K562 (cell line): Measurements from ENCODE around the gene TRAF3IP3. TPM values are rescaled to one million over a fixed set of nuclear protein-coding genes. Genes with fewer than 3 reads are reported as not detected.

Source experiments
- ATF1 ChIP-seq, 2 experiments: fragments of 450-650 bp in 1 of 2; IDR thresholded peaks; 2 replicates each; pipeline ENCODE4 v1.6.1; 2016; ENCODE audit warnings: missing compliant biosample characterization in 1 of 2, missing genetic modification characterization in 1 of 2
- CBFA2T3 ChIP-seq: fragments of 450-650 bp; IDR thresholded peaks from 2 replicates; pipeline ENCODE4 v1.6.1; 2017
- E2F3 ChIP-seq: fragments of 250-450 bp; sonication (Bioruptor Pico); IDR thresholded peaks from 2 replicates; pipeline ENCODE4 v1.4.0; 2020; ENCODE audit warnings: mild to moderate bottlenecking
- HEY1 ChIP-seq: fragments of 250-450 bp; sonication (Bioruptor Pico); IDR thresholded peaks from 2 replicates; pipeline ENCODE4 v1.5.0; 2020; ENCODE audit warnings: mild to moderate bottlenecking, moderate library complexity, borderline replicate concordance
- NFXL1 ChIP-seq: fragments of 450-650 bp; formaldehyde crosslinking; IDR thresholded peaks from 2 replicates; pipeline ENCODE4 v1.4.0; 2021; ENCODE audit warnings: mild to moderate bottlenecking
- RBBP5 ChIP-seq: fragments of 200-600 bp; sonication (generic); IDR thresholded peaks from 2 replicates; pipeline ENCODE4 v1.6.1; 2012; ENCODE audit warnings: borderline replicate concordance, mild to moderate bottlenecking, low read length, control low read depth, inconsistent platforms; ENCODE audit not compliant: insufficient read depth, poor library complexity, severe bottlenecking
- RBM14 ChIP-seq: fragments of 200-400 bp; formaldehyde crosslinking; IDR thresholded peaks from 2 replicates; pipeline ENCODE4 v1.6.1; 2018; ENCODE audit warnings: low read depth, mild to moderate bottlenecking, low read length, moderate library complexity, borderline replicate concordance; ENCODE audit not compliant: insufficient read depth
- ZNF717 ChIP-seq: fragments of 250-450 bp; sonication (Bioruptor Pico); IDR thresholded peaks from 2 replicates; pipeline ENCODE4 v1.5.0; 2021
- ZNF785 ChIP-seq: fragments of 250-450 bp; sonication (Bioruptor Pico); IDR thresholded peaks from 2 replicates; pipeline ENCODE4 v1.4.0; 2020; ENCODE audit warnings: mild to moderate bottlenecking
- polyA plus RNA-seq, 8 experiments: library from polyadenylated mRNA; depleted of rRNA in 4 of 8; stranded (reverse) in 5 of 8; unstranded in 3 of 8; fragments of >200 nt; fragmentation: Nextera tagmentation in 2 of 8; fragmentation: Illumina TruSeq in 1 of 8; extraction: Ambion mirVana in 2 of 8; extraction: Trizol in 1 of 8; gene quantifications; 2 replicates each; pipeline versions ENCODE4 v1.2.1 to v1.2.3, GENCODE V29; 2011 to 2014; ENCODE audit warnings: inconsistent platforms in 1 of 8, missing spikeins in 1 of 8
- total RNA-seq, 7 experiments: library from RNA; depleted of rRNA in 6 of 7; stranded (reverse); fragments of >200 nt in 6 of 7; fragmentation: Illumina TruSeq in 2 of 7; extraction: Trizol in 2 of 7; gene quantifications; 2 replicates each; pipeline versions ENCODE4 v1.2.1 to v1.2.3, GENCODE V29; 2011 to 2021; ENCODE audit warnings: low replicate concordance in 1 of 7
- TF ChIP-seq, protein P1 (sequence below), 2 experiments: fragments of 450-650 bp; formaldehyde crosslinking in 1 of 2; IDR thresholded peaks; 2 replicates each; pipeline versions ENCODE4 v1.4.0 to v1.6.1; 2014 to 2020; ENCODE audit warnings: mild to moderate bottlenecking in 2 of 2, borderline replicate concordance in 1 of 2, low read depth in 1 of 2
- TF ChIP-seq, protein P2 (sequence below): fragments of 150-350 bp; conservative IDR thresholded peaks from 2 replicates; pipeline ENCODE4 v1.6.1; 2014; ENCODE audit warnings: low read length
- TF ChIP-seq, protein P3 (sequence below): fragments of 450-650 bp; IDR thresholded peaks from 2 replicates; pipeline ENCODE4 v1.7.1; 2018; ENCODE audit warnings: mild to moderate bottlenecking, low read depth; ENCODE audit not compliant: partially characterized antibody

Gene TRAF3IP3
- total and polyA plus RNA-seq, 9 of the 15 experiments (the other 6 are each of a cell fraction or from before 2014, with no cell fraction given) = 0.06 to 1.1 (median 0.31) TPM

DNA sequence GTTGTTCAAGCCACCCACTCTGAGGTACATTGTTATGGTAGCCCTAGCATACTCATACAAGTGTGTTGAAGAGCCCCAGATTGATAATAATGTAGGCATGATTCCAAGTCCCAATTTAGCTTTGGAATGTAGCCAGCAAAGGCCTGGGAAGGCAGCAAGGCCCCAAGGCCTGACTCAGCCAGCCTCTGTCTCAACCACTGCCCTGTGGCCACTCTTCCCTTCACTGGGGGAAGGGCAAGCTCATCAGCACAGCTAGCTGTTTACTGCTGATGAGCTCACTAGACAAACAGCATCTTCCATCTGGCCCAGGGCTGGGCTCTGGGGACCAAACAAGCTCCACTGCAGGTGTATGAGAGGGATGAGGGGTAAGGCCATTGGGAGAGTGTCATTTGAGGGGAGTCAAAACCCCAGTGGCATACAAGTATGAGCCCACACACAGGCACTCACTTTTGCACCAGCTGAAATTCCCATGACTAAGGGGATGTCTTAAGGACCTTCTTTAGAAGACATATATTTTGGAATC is 52.3 kb downstream of the TRAF3IP3 start (continued):
- TF ChIP-seq, protein P1, sequence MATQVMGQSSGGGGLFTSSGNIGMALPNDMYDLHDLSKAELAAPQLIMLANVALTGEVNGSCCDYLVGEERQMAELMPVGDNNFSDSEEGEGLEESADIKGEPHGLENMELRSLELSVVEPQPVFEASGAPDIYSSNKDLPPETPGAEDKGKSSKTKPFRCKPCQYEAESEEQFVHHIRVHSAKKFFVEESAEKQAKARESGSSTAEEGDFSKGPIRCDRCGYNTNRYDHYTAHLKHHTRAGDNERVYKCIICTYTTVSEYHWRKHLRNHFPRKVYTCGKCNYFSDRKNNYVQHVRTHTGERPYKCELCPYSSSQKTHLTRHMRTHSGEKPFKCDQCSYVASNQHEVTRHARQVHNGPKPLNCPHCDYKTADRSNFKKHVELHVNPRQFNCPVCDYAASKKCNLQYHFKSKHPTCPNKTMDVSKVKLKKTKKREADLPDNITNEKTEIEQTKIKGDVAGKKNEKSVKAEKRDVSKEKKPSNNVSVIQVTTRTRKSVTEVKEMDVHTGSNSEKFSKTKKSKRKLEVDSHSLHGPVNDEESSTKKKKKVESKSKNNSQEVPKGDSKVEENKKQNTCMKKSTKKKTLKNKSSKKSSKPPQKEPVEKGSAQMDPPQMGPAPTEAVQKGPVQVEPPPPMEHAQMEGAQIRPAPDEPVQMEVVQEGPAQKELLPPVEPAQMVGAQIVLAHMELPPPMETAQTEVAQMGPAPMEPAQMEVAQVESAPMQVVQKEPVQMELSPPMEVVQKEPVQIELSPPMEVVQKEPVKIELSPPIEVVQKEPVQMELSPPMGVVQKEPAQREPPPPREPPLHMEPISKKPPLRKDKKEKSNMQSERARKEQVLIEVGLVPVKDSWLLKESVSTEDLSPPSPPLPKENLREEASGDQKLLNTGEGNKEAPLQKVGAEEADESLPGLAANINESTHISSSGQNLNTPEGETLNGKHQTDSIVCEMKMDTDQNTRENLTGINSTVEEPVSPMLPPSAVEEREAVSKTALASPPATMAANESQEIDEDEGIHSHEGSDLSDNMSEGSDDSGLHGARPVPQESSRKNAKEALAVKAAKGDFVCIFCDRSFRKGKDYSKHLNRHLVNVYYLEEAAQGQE (IDR thresholded peaks at IDR 0.05; ENCODE audit: borderline replicate concordance) = peak; percentile 24; the same call in 1 of the 2 replicates
- TF ChIP-seq, protein P1 (CRISPR knock-in tag; IDR thresholded peaks at IDR 0.05; ENCODE audit: low read depth) = no peak
- TF ChIP-seq RBM14 (no peak), NFXL1 (CRISPR knock-in tag) (no peak), CBFA2T3 (peak; percentile 67), ZNF785 (CRISPR knock-in tag) (no peak), HEY1 (CRISPR knock-in tag) (no peak), E2F3 (no peak), ATF1 (CRISPR knock-in tag; IDR thresholded peaks at IDR 0.05) (no peak), ATF1 (tag; IDR thresholded peaks at IDR 0.05) (0 out of 2 replicates have a peak, but pooled peaks have one; percentile 32), RBBP5 (no peak), ZNF717 (no peak)
- TF ChIP-seq, protein P2, sequence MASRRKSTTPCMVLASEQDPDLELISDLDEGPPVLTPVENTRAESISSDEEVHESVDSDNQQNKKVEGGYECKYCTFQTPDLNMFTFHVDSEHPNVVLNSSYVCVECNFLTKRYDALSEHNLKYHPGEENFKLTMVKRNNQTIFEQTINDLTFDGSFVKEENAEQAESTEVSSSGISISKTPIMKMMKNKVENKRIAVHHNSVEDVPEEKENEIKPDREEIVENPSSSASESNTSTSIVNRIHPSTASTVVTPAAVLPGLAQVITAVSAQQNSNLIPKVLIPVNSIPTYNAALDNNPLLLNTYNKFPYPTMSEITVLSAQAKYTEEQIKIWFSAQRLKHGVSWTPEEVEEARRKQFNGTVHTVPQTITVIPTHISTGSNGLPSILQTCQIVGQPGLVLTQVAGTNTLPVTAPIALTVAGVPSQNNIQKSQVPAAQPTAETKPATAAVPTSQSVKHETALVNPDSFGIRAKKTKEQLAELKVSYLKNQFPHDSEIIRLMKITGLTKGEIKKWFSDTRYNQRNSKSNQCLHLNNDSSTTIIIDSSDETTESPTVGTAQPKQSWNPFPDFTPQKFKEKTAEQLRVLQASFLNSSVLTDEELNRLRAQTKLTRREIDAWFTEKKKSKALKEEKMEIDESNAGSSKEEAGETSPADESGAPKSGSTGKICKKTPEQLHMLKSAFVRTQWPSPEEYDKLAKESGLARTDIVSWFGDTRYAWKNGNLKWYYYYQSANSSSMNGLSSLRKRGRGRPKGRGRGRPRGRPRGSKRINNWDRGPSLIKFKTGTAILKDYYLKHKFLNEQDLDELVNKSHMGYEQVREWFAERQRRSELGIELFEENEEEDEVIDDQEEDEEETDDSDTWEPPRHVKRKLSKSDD = no peak
- TF ChIP-seq, protein P3, sequence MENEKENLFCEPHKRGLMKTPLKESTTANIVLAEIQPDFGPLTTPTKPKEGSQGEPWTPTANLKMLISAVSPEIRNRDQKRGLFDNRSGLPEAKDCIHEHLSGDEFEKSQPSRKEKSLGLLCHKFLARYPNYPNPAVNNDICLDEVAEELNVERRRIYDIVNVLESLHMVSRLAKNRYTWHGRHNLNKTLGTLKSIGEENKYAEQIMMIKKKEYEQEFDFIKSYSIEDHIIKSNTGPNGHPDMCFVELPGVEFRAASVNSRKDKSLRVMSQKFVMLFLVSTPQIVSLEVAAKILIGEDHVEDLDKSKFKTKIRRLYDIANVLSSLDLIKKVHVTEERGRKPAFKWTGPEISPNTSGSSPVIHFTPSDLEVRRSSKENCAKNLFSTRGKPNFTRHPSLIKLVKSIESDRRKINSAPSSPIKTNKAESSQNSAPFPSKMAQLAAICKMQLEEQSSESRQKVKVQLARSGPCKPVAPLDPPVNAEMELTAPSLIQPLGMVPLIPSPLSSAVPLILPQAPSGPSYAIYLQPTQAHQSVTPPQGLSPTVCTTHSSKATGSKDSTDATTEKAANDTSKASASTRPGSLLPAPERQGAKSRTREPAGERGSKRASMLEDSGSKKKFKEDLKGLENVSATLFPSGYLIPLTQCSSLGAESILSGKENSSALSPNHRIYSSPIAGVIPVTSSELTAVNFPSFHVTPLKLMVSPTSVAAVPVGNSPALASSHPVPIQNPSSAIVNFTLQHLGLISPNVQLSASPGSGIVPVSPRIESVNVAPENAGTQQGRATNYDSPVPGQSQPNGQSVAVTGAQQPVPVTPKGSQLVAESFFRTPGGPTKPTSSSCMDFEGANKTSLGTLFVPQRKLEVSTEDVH = no peak
